Tibial nerve (tissue), 4 donors: Measurements from ENCODE around the gene TH. TPM values are rescaled to one million over a fixed set of nuclear protein-coding genes. Genes with fewer than 3 reads are reported as not detected.
"Not testable (repeated sequence)": the region's sequence is repeated elsewhere in the genome, so short reads cannot be mapped to it uniquely, and the experiment has no call there.

Experiments
- DNase-seq, 2 donors: peaks; one replicate each; pipeline ENCODE4 v3.0.0-alpha.2; 2019; ENCODE audit warnings: low spot score in 2 of 2
- H3K27ac ChIP-seq, 4 donors: fragments of 200-600 bp; sonication (generic) in 3 of 4; one replicate each; pipeline ENCODE4 v1.5.1; 2017 to 2019; ENCODE audit warnings: mild to moderate bottlenecking in 1 of 4
- H3K27me3 ChIP-seq, 2 donors: fragments of 200-600 bp; sonication (generic) in 1 of 2; one replicate each; pipeline versions ENCODE4 v1.5.1 to v1.6.0; 2017 to 2019
- H3K36me3 ChIP-seq, 3 donors: fragments of 200-600 bp; sonication (generic); one replicate each; pipeline ENCODE4 v1.5.1; 2018 to 2019
- H3K4me1 ChIP-seq, 4 donors: fragments of 200-600 bp; sonication (generic) in 3 of 4; one replicate each; pipeline ENCODE4 v1.5.1; 2017 to 2019
- H3K4me3 ChIP-seq, 4 donors: fragments of 200-600 bp; sonication (generic) in 3 of 4; one replicate each; pipeline ENCODE4 v1.5.1; 2017 to 2019; ENCODE audit warnings: mild to moderate bottlenecking in 1 of 4, moderate library complexity in 1 of 4
- H3K9me3 ChIP-seq, 4 donors: fragments of 200-600 bp; sonication (generic) in 3 of 4; one replicate each; pipeline ENCODE4 v1.5.1; 2017 to 2019
- CTCF ChIP-seq, 5 experiments: fragments of 200-600 bp in 3 of 5; fragments of 450-650 bp in 2 of 5; sonication (generic) in 3 of 5; IDR thresholded peaks; one replicate each; pipeline ENCODE4 v1.5.1; 2016 to 2019; ENCODE audit warnings: antibody characterized with exemption in 5 of 5, mild to moderate bottlenecking in 3 of 5, moderate library complexity in 2 of 5
- EP300 ChIP-seq, 2 donors: sonication (generic); formaldehyde crosslinking; IDR thresholded peaks; one replicate each; pipeline ENCODE4 v1.6.1; 2017; ENCODE audit warnings: antibody characterized with exemption in 2 of 2, mild to moderate bottlenecking in 1 of 2
- POLR2A ChIP-seq, 2 donors: fragments of 450-650 bp; IDR thresholded peaks; one replicate each; pipeline ENCODE4 v1.6.1; 2017; ENCODE audit warnings: antibody characterized with exemption in 2 of 2, mild to moderate bottlenecking in 2 of 2, moderate library complexity in 2 of 2
- WGBS, 2 donors: methylation state at CpG; one replicate each; pipeline ENCODE4 v1.1.5; 2018; 5-methylcytosine and 5-hydroxymethylcytosine counted together
- total RNA-seq, 4 donors: library from RNA; depleted of rRNA; stranded (reverse); fragments of >200 nt; gene quantifications; one replicate each; pipeline ENCODE4 v1.1.0, GENCODE V29; 2016

Gene TH
- total RNA-seq, 4 donors from 2014 or later: 1.3 TPM; not detected in 3

GRCh38 chr11:2127482-2128129, 44.0 kb downstream of the TH start:
- no peak for DNase-seq
- Histone ChIP-seq H3K27ac (no peak overlapping the region), H3K4me3 (no peak overlapping the region), H3K4me1 (peaks cover 0 to 8% (median 0%) of the 10 kb centered on the region in 4 donors), H3K36me3 (no peaks in the 10 kb centered on the region), H3K27me3 (peaks cover 0 to 15% of the 10 kb centered on the region in 2 donors), H3K9me3 (no peaks in the 10 kb centered on the region)
- TF ChIP-seq CTCF (IDR thresholded peaks at IDR 0.05): no peak
- TF ChIP-seq POLR2A (IDR thresholded peaks at IDR 0.05): no peak
- TF ChIP-seq EP300 (IDR thresholded peaks at IDR 0.05): no peak
- 66 to 68% methylated on average over 7 to 8 of the region's 8 CpGs for WGBS, 2 donors

GRCh38 chr11:2126520-2127085, 45.0 kb downstream of the TH start:
- TF ChIP-seq EP300 (IDR thresholded peaks at IDR 0.05) (no peak), POLR2A (IDR thresholded peaks at IDR 0.05) (no peak), CTCF (IDR thresholded peaks at IDR 0.05) (no peak)
- Histone ChIP-seq H3K27me3 (peaks cover 0 to 18% of the 10 kb centered on the region in 2 donors), H3K4me1 (peaks cover 0 to 17% (median 0%) of the 10 kb centered on the region in 4 donors), H3K4me3 (no peak overlapping the region), H3K36me3 (no peaks in the 10 kb centered on the region), H3K27ac (no peak overlapping the region), H3K9me3 (no peaks in the 10 kb centered on the region)
- 84 to 91% methylated on average over 2 of the region's 2 CpGs for WGBS, 2 donors
- DNase-seq: no peak

- not testable (repeated sequence) for H3K27ac ChIP-seq, H3K9me3 ChIP-seq, DNase-seq, H3K4me3 ChIP-seq, H3K36me3 ChIP-seq
- Histone ChIP-seq H3K4me1 (peaks cover 0 to 17% (median 0%) of the 10 kb centered on the region in 4 donors), H3K27me3 (peaks cover 0 to 28% of the 10 kb centered on the region in 2 donors)
- 88 to 89% methylated on average over 9 to 10 of the region's 10 CpGs for WGBS, 2 donors
Observed at GRCh38 chr11:2124736-2125484, 46.7 kb downstream of the TH start.

GRCh38 chr11:2123628-2123960, 48.0 kb downstream of the TH start:
- DNase-seq: no peak
- Histone ChIP-seq H3K36me3 (no peaks in the 10 kb centered on the region), H3K4me1 (peaks cover 0 to 17% (median 0%) of the 10 kb centered on the region in 4 donors), H3K4me3 (no peak overlapping the region), H3K27ac (no peak overlapping the region), H3K27me3 (peaks cover 0 to 24% of the 10 kb centered on the region in 2 donors), H3K9me3 (no peaks in the 10 kb centered on the region)
- WGBS, 2 donors: 85 to 90% methylated on average over 7 of the region's 7 CpGs
- TF ChIP-seq POLR2A (IDR thresholded peaks at IDR 0.05): no peak
- TF ChIP-seq CTCF (IDR thresholded peaks at IDR 0.05): no peak
- TF ChIP-seq EP300 (IDR thresholded peaks at IDR 0.05): no peak

- Histone ChIP-seq H3K4me3 (no peak overlapping the region), H3K9me3 (peaks cover 0 to 1% (median 0%) of the 10 kb centered on the region in 4 donors), H3K36me3 (no peaks in the 10 kb centered on the region), H3K27ac (no peak overlapping the region), H3K27me3 (peaks cover 0 to 24% of the 10 kb centered on the region in 2 donors), H3K4me1 (peaks cover 0 to 17% (median 0%) of the 10 kb centered on the region in 4 donors)
- 61 to 62% methylated on average over 8 to 12 of the region's 13 CpGs for WGBS, 2 donors
- no peak for TF ChIP-seq EP300 (IDR thresholded peaks at IDR 0.05)
- no peak for TF ChIP-seq CTCF (IDR thresholded peaks at IDR 0.05)
- TF ChIP-seq POLR2A (IDR thresholded peaks at IDR 0.05): no peak
- no peak for DNase-seq
Observed at GRCh38 chr11:2122907-2123627, 48.5 kb downstream of the TH start.
